PFSK-1 (cell line): ENCODE results near the gene DLX1.

Source experiments
- FOXP2 ChIP-seq: optimal IDR thresholded peaks from 2 replicates; pipeline ENCODE3; 2011; ENCODE audit warnings: borderline replicate concordance, control low read depth, inconsistent platforms; ENCODE audit not compliant: insufficient read depth; ENCODE audit errors: extremely low read length, extremely low read depth
- POLR2AphosphoS5 ChIP-seq: IDR thresholded peaks from 2 replicates; pipeline ENCODE4 v1.6.1; 2012; ENCODE audit warnings: low read depth, mild to moderate bottlenecking, control low read depth, low read length, moderate library complexity
- REST ChIP-seq, 2 experiments: IDR thresholded peaks; 2 replicates each; pipeline versions ENCODE4 v1.6.1 to v1.8.0; 2011 to 2012; ENCODE audit warnings: low read depth in 2 of 2, low read length in 2 of 2, control low read depth in 1 of 2, inconsistent platforms in 1 of 2, mild to moderate bottlenecking in 1 of 2, moderate library complexity in 1 of 2; ENCODE audit not compliant: insufficient read depth in 1 of 2
- SIN3A ChIP-seq: IDR thresholded peaks from 2 replicates; pipeline ENCODE4 v1.6.1; 2012; ENCODE audit warnings: mild to moderate bottlenecking, low read length, moderate library complexity, borderline replicate concordance; ENCODE audit not compliant: insufficient read depth
- TAF1 ChIP-seq: IDR thresholded peaks from 2 replicates; pipeline ENCODE4 v1.6.1; 2012; ENCODE audit warnings: low read length, control low read depth, borderline replicate concordance; ENCODE audit not compliant: insufficient read depth

GRCh38 chr2:172063446-172063845 is 21.9 kb upstream of the DLX1 start:
- TF ChIP-seq TAF1, result no peak
- no peak for TF ChIP-seq POLR2AphosphoS5
- no peak for TF ChIP-seq FOXP2
- TF ChIP-seq SIN3A, result no peak
- no peak for TF ChIP-seq REST (IDR thresholded peaks at IDR 0.05; ENCODE audit: insufficient read depth in 1 of 2, low read depth in 2 of 2, low read length in 2 of 2)
